Umbilical cord (tissue), 2 donors: ENCODE measurements around the gene FAM200B. TPM values are rescaled to one million over a fixed set of nuclear protein-coding genes. Genes with fewer than 3 reads are reported as not detected.
A peak's percentile ranks its signal among the peaks of the same experiment; 100 is the strongest.
"Not testable (repeated sequence)": the region's sequence is repeated elsewhere in the genome, so short reads cannot be mapped to it uniquely, and the experiment has no call there.

Source experiments
- DNase-seq: peaks from one replicate; pipeline ENCODE4 v3.0.0-alpha.2; 2015; ENCODE audit warnings: low spot score
- total RNA-seq: library from RNA; depleted of rRNA; stranded (reverse); fragments of >200 nt; gene quantifications from one replicate; pipeline ENCODE4 v1.2.3, GENCODE V29; 2014; ENCODE audit warnings: low replicate concordance; ENCODE audit not compliant: insufficient read depth

FAM200B gene
- total RNA-seq, 1 donor from 2014 or later: 46.9 TPM

DNA sequence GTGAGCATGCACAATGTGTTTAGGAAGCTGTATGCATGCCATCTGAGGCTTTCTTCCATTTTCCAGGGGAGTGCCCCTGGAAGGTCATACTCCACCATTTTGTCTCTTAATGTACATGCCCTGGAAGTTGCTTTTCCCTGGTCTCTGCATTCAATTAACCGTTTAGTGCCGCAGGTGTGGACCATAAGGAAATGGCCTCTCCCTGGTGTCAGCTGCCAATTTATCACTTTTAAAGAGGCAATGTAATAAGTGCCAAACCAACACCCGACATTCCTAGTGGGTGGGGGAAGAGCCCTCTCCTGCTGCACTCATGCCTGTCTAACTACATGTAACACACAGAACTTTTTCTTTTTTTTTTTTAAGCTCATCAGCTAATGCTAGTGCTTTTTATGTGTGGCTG is 14.1 kb downstream of the FAM200B start:
- no peak for DNase-seq

DNA sequence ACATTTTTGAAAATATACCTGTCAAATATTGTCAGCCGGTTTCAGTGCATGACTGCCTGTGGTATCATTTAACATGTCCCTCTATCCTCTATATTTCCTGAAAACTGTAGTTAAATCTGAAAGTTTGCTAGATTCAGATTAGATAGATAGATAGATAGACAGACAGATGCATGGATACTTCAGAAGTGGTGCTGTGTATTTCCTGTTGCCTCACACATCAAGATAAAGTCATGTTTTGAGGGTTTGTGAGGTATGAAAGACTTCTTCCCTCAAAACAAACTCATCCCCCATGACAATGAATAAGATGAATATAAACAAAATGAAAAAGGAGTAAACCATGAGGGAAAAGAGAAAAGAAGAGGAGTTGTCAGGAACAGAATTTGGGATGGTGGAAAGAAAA is 15.2 kb downstream of the FAM200B start:
- no peak for DNase-seq

DNA sequence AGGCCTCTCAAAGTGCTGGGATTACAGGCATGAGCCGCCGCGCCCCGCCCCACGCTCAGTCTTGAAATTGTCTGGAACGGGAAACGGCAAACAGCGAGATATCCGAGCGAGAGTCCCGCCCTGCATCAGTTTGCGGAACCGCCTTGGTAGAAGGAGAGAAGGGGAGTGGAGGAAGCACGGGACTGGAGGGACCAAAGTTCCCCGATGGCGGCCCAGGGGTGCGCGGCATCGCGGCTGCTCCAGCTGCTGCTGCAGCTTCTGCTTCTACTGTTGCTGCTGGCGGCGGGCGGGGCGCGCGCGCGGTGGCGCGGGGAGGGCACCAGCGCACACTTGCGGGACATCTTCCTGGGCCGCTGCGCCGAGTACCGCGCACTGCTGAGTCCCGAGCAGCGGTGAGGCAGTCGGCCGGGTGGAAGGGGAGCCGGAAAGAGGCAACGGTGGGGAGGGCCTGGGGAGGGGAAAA is 21.3 kb downstream of the FAM200B start, which contains the start of gene BST1:
Gene BST1, plus strand, starts transcription at position 125 of the 463 bp plus-strand sequence. Its CDS starts 80 bp downstream, at position 205.
- peak; percentile 84 for DNase-seq

DNA sequence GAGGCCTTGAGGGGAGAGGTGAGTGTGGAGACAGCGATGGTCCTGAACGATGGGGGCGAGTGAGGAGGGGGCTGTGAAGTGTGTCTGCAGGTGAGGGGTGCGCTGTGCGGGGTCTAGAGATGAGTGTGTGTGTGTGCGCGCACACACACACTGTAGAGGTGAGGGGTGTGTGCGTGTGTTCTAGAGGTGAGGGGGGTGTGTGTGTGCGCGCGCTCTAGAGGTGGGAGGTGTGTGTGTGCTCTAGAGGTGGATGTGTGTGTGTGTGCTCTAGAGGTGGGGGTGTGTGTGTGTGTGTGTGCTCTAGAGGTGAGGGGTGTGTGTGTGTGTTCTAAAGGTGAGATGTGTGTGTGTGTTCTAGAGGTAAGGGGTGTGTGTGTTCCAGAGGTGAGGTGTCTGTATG is 21.8 kb downstream of the FAM200B start:
- no peak for DNase-seq

DNA sequence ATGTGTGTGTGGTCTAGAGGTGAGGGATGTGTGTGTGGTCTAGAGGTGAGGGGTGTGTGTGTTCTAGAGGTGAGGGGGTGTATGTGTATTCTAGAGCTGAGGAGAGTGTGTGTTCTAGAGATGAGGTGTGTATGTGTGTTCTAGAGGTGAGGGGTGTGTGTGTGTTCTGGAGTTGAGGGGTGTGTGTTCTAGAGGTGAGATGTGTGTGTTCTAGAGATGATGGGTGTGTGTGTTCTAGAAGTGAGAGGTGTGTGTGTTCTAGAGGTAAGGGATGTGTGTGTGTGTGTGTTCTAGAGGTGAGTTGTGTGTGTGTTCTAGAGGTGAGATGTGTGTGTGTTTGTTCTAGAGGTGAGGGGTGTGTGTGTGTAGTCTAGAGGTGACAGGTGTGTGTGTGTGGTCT is 22.5 kb downstream of the FAM200B start:
- DNase-seq: no peak

DNA sequence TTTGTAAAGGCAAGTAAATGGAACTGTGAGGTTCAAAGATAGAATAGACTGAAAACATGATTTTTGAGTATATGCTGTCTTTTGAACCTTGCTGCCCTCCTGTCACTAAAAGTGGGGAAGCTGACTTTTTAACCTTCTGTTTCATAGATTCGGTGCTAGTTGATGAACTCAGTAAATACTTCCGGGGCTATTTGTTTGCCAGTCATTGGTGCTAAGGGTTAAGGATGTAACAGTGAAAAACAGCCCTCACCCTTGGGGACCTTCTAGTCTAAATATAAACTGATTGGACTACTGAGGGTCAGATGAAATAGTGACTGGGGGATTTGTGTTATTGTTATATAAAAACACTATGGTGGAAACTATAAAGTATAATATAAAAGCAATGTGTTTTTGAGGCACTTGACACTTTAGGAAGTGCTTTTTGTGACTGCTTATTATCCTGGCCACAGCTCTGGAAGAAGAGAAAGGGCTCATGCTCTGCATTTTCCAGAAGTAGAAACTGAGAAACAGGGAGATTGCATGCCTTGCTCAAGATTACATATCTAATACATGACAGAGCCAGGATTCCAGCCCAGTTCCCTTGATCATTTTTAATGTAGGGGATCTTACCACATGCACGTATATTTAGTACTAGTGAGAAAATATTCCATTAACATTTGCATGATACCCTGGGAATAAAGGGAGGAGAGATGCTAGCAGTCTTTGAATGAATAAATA is 25.2 kb downstream of the FAM200B start:
- DNase-seq: peak; percentile 82

DNA sequence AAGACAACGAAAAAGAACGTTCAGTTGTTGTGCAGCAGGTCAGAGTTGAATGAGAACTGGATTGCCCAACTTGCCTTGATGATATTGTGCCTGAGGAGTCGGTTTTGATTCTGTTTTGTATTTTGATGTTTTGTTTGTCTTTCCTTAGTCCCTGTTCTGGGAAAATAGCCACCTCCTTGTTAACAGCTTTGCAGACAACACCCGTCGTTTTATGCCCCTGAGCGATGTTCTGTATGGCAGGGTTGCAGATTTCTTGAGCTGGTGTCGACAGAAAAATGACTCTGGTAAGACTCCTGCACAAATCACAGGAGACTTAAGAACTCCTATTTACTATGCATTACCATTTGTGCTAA is 25.7 kb downstream of the FAM200B start:
- DNase-seq: peak; percentile 82

DNA sequence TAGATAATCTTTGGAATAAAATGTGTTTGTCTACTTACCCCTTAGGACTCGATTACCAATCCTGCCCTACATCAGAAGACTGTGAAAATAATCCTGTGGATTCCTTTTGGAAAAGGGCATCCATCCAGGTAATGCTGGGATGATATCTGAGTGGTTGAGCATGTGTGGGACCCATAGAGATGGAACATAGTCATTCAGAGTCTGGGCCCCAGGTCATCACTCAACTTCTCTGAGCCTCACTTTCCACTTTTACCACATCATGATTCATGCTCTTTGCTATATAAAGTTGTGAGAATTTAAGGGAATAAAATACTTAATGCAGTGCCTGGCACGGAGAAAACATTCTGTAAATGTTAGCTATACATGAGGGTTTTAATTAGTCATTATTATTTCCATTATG is 30.1 kb downstream of the FAM200B start:
- DNase-seq: no peak

DNA sequence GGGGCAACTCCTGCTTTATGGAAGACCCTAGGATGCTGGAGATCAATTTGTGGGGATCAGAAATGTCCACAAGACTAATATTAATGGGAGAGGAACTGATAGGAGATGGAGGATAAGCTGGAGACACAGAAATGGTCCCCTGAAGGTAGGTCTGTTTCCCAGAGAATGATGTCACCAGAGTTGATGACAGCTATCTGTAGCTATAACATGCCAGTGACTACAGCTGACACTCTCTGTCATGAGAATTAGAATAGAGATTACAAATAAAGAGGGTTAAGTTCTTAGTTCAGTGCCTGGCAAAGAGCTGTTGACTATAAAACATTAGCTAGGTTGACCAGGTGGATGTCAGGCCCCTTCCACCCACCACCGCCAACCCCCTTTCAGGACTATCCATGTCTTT is 30.6 kb downstream of the FAM200B start:
- DNase-seq: no peak

DNA sequence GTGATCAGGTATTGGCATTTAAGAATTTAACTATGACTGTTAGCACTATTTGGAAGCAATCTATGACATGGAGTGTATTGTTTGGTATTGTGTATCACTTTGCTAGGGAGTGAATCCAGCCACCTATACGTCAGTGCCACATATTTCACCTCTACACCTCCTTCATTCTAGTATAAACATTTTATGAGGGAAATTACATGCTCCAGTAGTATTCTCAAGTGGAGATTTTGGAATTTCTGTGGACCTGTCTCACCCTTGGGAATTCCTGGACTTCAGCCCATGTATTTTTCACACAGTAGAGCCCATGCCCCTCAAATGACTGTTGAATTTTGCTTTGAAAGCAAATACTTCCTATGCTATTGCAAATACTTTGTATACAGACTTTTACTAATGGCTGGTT is 32.5 kb downstream of the FAM200B start:
- DNase-seq: no peak

DNA sequence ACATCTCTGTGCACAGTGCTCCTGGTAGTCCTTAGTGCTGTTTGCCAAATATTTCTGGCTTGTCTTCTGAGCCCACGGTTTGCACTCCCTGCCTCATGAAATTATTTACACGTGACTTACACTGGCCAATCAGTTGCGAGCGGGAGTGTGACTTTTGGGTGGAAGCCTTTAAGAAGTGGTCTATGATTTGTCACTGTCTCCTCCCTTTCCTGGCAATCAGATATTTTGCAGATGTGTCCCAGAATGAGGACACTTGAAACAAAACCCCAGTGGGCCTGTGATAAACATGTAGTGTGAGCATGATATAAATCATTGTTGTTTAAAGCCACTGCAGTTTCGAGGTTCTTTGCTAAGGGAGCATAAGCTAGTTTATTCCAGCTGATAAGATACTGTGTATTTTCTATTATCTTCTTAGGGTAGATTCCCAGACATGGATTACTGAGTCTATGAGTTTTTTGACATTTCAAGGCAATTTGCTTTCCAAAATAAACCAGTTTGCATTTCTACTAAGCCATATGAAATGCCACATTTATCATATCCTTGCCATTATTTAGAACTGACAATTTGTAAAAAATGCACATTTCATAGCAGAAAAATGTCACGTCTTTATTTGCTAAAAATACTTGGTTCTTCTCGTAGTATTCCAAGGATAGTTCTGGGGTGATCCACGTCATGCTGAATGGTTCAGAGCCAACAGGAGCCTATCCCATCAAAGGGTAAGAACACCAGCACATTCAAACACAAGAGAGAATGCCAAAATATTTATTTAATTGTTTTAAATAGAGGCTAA is 33.2 kb downstream of the FAM200B start:
- DNase-seq: peak; percentile 97

DNA sequence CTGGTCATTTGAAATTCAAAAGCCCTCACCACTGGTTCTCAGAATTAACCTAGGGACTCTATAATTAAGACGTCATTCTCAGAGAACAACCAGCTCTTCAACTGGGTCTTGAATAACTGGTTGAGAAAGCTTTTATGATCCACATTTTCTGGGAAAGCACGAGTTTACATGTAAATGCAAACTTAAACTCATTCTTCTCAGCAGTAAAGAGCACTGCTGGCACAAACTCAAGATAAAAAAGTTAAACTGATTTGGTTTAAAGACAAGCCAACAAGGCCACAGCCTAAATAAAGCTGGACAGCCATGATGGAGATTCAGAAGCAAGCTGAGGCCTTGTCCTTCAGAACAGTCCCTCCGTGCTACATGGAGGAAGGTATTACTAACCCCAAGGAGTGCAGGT is 34.5 kb downstream of the FAM200B start:
- peak; percentile 64 for DNase-seq

DNA sequence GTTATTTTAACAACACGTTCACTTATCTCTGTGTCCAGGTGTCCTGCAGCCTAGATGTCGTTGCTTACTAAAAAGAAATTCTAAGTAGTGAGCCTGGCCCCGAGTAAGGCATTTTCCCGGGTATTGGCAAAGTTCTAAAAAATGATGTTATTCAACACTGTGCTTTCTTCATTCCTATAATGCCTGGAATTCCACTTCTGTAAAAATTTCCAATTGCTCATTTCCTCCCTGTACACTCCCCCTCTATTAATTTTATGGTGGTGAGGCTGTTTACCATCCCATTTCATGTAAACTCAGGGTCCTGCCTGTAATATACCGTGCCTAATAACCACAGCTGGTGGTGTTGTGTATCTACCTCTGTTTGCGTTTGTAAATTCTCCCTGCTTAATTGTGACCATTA is 35.5 kb downstream of the FAM200B start:
- DNase-seq: no peak

DNA sequence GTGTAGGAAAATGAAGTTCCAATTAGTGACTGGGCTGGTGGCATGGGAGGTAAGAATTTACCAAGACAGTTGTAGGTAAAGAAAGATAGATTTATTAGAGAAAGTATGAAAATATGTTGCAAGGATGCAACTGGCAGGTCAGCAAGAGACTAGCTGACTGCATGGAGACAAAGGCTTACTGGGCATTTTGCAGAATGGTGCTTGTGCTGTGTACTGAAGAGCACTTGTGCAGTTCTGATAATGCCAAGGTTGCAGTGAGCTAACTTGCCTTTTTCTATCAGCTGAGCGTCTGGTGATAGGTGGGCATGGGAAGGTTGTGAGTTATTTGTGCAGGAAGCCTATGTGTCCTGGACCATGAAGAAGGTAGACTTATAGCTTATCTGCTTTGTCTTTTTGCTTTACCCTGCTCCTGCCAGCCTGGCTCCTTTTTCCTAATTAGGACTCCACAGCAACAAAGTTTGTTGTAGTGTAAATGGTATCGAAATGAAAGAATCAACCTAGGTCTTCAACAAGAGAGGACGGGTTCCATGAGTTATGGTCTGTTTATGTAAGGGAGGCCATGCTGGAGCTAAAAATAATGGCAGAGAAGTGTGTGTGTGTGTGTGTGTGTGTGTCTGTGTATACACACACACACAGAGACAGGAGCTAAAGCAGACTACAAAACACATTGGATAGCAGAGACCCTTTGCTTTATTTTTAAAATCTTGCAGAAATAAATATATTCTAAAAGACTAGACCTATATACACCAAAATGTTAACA is 36.2 kb downstream of the FAM200B start:
- DNase-seq: no peak

DNA sequence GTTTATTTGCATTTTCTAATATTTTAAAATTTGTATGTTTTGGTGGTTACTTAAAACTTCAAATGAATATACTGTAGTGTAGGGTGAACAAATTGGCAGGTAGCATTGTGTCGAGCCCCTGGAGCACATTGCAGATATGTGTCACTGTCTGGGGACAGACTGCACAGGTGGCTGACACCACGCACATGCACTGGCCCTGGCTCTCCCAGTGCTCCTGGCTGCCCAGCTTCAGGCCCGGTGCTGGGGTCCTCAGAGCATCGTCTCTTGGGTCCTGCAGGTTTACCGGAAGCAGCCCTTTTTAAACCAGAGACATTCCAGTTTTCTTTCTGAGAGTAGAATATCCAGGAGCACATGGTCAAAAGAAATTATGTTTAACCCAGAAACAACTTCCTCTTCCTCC is 36.8 kb downstream of the FAM200B start:
- no peak for DNase-seq

DNA sequence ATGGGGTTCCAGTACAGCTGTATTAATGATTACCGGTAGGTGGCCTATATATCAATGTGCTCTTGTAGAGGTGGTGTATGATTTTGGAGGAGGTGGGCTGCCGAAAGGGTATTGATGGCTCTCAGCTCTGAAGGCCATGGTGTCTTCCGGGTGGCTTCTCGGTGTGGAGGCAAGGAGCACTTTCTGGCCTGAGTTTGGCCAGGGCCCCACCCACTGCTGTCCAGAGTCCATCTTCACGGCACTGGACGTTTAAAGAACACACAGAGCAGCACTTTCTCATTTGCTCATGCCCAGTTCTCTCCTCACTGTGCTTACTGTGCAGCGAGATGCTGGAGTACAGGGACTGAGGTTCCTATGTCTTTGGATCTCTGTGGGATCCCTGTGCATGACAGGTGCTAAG is 37.3 kb downstream of the FAM200B start:
- DNase-seq: no peak

DNA sequence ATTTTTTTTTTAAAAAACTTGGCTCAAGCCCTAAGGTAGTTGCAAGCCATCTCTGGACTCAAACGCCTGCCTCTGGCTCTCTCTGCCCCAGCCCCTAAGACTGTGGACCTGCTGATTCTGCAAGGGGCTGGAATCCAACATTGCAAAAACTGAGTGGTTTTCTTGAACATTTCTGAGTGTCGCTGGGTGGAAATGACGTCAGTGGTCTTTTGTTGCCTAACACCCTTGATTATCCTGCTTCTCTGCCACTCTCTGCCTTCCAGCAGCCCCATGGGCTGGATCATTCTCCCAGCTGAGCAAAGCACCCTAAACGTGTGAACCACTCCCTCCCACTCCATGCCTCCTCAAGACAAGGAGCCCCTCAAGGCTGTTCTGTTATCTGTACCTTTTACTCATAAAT is 37.9 kb downstream of the FAM200B start:
- no peak for DNase-seq

DNA sequence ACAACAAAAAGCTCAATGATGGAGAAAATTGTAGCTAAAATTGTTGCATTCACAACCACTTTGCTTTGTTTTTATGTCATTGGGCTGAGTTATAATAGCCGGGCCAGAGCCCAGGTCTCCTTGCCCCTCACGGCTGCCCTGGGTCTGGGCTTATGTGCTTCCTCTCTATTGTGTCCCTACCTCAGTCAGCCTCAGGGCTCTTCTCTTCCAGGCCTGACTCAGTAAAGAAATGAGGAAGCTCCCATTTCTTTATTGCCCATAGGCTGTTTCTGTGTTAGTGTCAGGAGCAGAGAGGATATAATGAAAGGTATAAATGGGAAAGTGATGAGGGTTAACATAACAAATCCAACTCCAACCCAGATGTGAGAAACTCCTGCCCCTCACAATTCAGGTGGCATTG is 39.2 kb downstream of the FAM200B start:
- no peak for DNase-seq

DNA sequence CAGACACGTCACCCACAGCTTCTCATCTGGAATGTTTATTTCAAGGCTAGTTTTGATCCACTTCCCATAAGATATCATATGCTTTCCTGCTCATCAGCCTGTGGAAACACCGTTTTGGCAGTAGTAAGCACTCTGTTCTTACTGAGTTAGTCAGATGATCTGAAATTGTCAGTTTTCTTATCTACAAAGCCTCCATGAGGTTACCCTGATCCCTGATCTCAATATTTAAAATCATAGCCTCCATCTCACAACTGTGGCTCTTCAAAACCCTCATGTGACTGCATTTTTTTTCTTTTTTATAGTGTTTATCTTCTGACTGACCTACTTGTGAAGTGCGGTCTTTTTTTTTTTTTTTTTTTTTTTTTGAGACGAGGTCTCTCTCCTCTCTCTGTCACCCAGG is 44.0 kb downstream of the FAM200B start:
- DNase-seq: peak; percentile 88

DNA sequence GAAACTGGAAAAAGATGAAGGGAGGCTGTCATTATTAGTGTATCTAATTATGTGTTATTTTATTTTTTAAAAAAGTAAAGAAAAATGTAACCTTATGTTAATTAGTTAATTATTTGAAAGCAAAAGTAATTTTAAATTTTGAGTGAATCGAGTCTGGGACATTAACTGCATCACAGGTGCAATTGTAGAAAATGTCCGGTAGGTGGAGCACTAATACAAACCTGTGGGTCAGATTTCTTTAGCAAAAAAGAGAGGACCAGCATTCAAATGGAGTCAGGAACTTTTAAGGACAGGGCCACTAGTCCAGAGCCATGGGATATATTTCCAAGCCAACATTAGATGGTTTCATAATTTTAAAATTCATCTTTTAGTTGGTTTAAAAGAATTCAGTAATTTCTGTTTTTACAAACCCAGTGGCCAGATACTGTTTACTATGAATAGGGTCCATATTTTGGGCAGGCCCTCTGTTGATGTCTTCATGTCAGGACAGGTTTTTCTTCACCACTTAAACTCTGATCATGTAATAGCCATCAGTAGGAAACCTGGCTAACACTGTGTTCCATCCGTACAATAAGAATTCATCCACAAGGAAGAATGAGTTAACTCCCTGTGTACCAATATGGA is 48.4 kb downstream of the FAM200B start:
- DNase-seq: no peak

DNA sequence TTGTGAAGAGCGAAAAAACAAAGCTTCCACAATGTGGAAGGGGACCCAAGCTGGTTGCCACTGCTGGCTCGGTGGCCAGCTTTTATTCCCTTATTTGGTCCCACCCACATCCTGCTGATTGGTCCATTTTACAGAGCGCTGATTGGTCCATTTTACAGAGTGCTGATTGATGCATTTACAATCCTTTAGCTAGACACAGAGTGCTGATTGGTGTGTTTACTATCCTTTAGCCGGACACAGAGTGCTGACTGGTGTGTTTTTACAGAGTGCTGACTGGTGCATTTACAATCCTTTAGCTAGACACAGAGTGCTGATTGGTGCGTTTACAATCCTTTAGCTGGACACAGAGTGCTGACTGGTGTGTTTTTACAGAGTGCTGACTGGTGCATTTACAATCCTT is 51.4 kb downstream of the FAM200B start:
- not testable (repeated sequence) for DNase-seq

DNA sequence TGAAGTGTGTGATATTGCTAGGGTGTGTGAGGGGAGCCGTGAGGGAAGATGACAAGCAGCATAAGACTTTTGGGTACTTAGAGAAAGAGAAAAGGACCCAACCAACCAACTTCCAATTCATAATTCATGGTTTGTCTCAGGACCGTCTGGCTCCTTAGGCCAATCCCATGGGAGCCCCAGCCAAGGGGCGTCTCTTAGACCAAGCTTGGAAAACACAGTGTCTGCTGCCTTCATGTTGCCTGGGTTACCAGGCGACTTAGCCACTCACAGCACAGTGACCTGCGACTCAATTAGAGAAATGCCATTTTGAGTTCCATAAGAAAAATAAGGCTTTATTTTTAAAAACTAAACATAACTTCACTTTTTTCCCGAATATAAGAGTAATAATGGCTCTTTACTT is 53.9 kb downstream of the FAM200B start:
- no peak for DNase-seq
